Gastroesophageal sphincter (tissue), 4 donors: Measurements from ENCODE around the gene NME5. TPM values are rescaled to one million over a fixed set of nuclear protein-coding genes. Genes with fewer than 3 reads are reported as not detected.

Experiments
- ATAC-seq: fragments of 150-250 bp; one replicate; pipeline ENCODE4 v1.9.1; 2016; ENCODE audit warnings: mild to moderate bottlenecking, moderate library complexity
- H3K27ac ChIP-seq, 4 donors: fragments of 200-600 bp; sonication (generic) in 3 of 4; 1 replicate in 3 of 4; 2 replicates in 1 of 4; pipeline ENCODE4 v1.5.1; 2016 to 2019
- H3K27me3 ChIP-seq: fragments of 200-600 bp; sonication (generic); one replicate; pipeline ENCODE4 v1.5.1; 2019
- H3K36me3 ChIP-seq, 2 donors: fragments of 200-600 bp; sonication (generic); one replicate each; pipeline ENCODE4 v1.5.1; 2019; ENCODE audit warnings: control low read depth in 1 of 2
- H3K4me1 ChIP-seq, 3 donors: fragments of 200-600 bp; sonication (generic); 1 replicate in 2 of 3; 2 replicates in 1 of 3; pipeline ENCODE4 v1.5.1; 2016 to 2019; ENCODE audit warnings: control low read depth in 2 of 3
- H3K4me3 ChIP-seq, 2 donors: fragments of 200-600 bp; sonication (generic); one replicate each; pipeline ENCODE4 v1.5.1; 2019; ENCODE audit warnings: mild to moderate bottlenecking in 1 of 2, moderate library complexity in 1 of 2
- H3K9me3 ChIP-seq, 3 donors: fragments of 200-600 bp; sonication (generic); one replicate each; pipeline ENCODE4 v1.5.1; 2017 to 2019; ENCODE audit warnings: control low read depth in 2 of 3
- EP300 ChIP-seq: sonication (generic); formaldehyde crosslinking; IDR thresholded peaks from one replicate; pipeline ENCODE4 v1.6.1; 2017; ENCODE audit warnings: antibody characterized with exemption, mild to moderate bottlenecking
- POLR2A ChIP-seq, 2 donors: fragments of 450-650 bp; IDR thresholded peaks; one replicate each; pipeline ENCODE4 v1.6.1; 2017; ENCODE audit warnings: antibody characterized with exemption in 2 of 2, mild to moderate bottlenecking in 2 of 2, moderate library complexity in 1 of 2
- POLR2AphosphoS5 ChIP-seq: sonication (generic); formaldehyde crosslinking; IDR thresholded peaks from one replicate; pipeline ENCODE4 v1.6.1; 2017; ENCODE audit warnings: antibody characterized with exemption
- WGBS, 2 donors: methylation state at CpG; one replicate each; pipeline ENCODE4 v1.1.5; 2018; ENCODE audit warnings: low coverage in 1 of 2; 5-methylcytosine and 5-hydroxymethylcytosine counted together
- total RNA-seq, 4 donors: library from RNA; depleted of rRNA; stranded (reverse); fragments of >200 nt; gene quantifications; one replicate each; pipeline ENCODE4 v1.1.0, GENCODE V29; 2016
- TF ChIP-seq, protein P1 (sequence below), 4 experiments: fragments of 200-600 bp in 2 of 4; fragments of 450-650 bp in 2 of 4; sonication (generic) in 1 of 4; IDR thresholded peaks; one replicate each; pipeline ENCODE4 v1.5.1; 2017 to 2019; ENCODE audit warnings: antibody characterized with exemption in 4 of 4, mild to moderate bottlenecking in 2 of 4, moderate library complexity in 2 of 4

NME5 gene
- total RNA-seq, 4 donors from 2014 or later = 1.2 to 10.6 (median 2.8) TPM

DNA sequence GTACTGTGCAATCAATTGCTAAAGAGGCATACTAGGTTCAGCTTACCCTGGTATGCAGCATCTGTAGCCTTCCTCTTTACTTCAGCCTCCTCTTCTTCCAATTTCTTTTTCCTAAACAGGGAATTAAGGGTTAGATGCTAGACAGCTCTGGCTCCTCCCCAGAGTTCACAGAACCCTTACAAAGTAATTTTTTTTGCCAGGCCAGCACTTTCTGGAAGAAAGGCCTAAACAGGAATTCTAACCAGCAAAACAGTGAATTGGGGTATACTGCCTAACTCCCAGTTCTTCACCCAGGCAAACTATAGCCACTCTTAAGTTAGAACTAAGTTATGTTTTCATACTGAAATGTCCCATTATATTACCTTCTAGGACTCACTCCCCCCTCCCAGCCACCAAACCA, 31.1 kb upstream of the NME5 start:
- TF ChIP-seq EP300 (no peak), POLR2A (IDR thresholded peaks at IDR 0.05) (no peak), POLR2AphosphoS5 (no peak)
- TF ChIP-seq, protein P1, sequence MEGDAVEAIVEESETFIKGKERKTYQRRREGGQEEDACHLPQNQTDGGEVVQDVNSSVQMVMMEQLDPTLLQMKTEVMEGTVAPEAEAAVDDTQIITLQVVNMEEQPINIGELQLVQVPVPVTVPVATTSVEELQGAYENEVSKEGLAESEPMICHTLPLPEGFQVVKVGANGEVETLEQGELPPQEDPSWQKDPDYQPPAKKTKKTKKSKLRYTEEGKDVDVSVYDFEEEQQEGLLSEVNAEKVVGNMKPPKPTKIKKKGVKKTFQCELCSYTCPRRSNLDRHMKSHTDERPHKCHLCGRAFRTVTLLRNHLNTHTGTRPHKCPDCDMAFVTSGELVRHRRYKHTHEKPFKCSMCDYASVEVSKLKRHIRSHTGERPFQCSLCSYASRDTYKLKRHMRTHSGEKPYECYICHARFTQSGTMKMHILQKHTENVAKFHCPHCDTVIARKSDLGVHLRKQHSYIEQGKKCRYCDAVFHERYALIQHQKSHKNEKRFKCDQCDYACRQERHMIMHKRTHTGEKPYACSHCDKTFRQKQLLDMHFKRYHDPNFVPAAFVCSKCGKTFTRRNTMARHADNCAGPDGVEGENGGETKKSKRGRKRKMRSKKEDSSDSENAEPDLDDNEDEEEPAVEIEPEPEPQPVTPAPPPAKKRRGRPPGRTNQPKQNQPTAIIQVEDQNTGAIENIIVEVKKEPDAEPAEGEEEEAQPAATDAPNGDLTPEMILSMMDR (IDR thresholded peaks at IDR 0.05) = no peak
- Histone ChIP-seq H3K4me3 (no peak overlapping the region), H3K36me3 (peaks cover 25 to 100% of the 10 kb centered on the region in 2 donors)

GRCh38 chr5:138169124-138169523, 29.9 kb upstream of the NME5 start:
- no peak overlapping the region for H3K27ac ChIP-seq
- no peaks in the 10 kb centered on the region for H3K9me3 ChIP-seq
- no peak for TF ChIP-seq EP300
- TF ChIP-seq, protein P1 (IDR thresholded peaks at IDR 0.05) = no peak
- TF ChIP-seq POLR2A (IDR thresholded peaks at IDR 0.05) = no peak
- no peak for TF ChIP-seq POLR2AphosphoS5
- no peak overlapping the region for H3K4me3 ChIP-seq
- no peak for ATAC-seq
- H3K36me3 ChIP-seq = peaks cover 36 to 100% of the 10 kb centered on the region in 2 donors
- WGBS, 2 donors = 82 to 91% methylated on average over 2 to 4 of the region's 5 CpGs
- H3K4me1 ChIP-seq = peaks cover 0 to 7% (median 0%) of the 10 kb centered on the region in 3 donors
- H3K27me3 ChIP-seq = no peaks in the 10 kb centered on the region

More for the DNA sequence above, 31.1 kb upstream of the NME5 start:
- Histone ChIP-seq H3K27me3 (no peaks in the 10 kb centered on the region), H3K9me3 (no peaks in the 10 kb centered on the region), H3K27ac (no peak overlapping the region), H3K4me1 (peaks cover 0 to 7% (median 0%) of the 10 kb centered on the region in 3 donors)
- ATAC-seq = no peak

- Histone ChIP-seq H3K27ac (no peak overlapping the region), H3K4me3 (no peak overlapping the region), H3K27me3 (no peaks in the 10 kb centered on the region), H3K9me3 (no peaks in the 10 kb centered on the region), H3K4me1 (no peaks in the 10 kb centered on the region), H3K36me3 (peaks cover 51 to 100% of the 10 kb centered on the region in 2 donors)
- TF ChIP-seq POLR2A (IDR thresholded peaks at IDR 0.05) (no peak), POLR2AphosphoS5 (no peak), EP300 (no peak)
- TF ChIP-seq, protein P1 (IDR thresholded peaks at IDR 0.05) = no peak
- no peak for ATAC-seq
Measured at GRCh38 chr5:138163721-138164120, 24.5 kb upstream of the NME5 start.

DNA sequence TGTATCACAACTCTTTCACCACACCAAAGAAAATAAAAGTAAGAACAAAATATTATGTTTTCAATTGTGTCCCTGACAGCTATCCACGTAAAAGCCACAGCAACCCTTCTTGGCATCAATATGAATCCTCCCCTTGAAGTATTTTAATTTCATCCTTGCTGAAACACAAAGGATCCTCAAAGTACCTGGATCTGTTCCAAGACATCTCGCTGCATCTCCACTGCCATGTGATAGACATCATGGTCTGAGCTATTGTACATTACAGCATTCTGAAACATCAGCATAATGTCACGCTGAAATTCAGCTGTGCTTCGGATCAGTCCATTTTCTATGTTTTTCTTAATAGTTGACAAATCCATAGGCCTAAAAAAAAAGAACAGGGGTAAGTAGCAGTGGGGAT, 21.5 kb upstream of the NME5 start:
- no peak overlapping the region for H3K27ac ChIP-seq
- H3K4me1 ChIP-seq = no peaks in the 10 kb centered on the region
- TF ChIP-seq, protein P1 (IDR thresholded peaks at IDR 0.05) = peak in 1 of 4 experiments; percentile 4
- TF ChIP-seq EP300 (no peak), POLR2A (IDR thresholded peaks at IDR 0.05) (no peak)
- H3K36me3 ChIP-seq = peaks cover 38 to 100% of the 10 kb centered on the region in 2 donors
- no peaks in the 10 kb centered on the region for H3K9me3 ChIP-seq
- no peaks in the 10 kb centered on the region for H3K27me3 ChIP-seq
- WGBS, 2 donors = 84 to 89% methylated on average over 3 to 4 of the region's 4 CpGs
- no peak overlapping the region for H3K4me3 ChIP-seq
- ATAC-seq = no peak

DNA sequence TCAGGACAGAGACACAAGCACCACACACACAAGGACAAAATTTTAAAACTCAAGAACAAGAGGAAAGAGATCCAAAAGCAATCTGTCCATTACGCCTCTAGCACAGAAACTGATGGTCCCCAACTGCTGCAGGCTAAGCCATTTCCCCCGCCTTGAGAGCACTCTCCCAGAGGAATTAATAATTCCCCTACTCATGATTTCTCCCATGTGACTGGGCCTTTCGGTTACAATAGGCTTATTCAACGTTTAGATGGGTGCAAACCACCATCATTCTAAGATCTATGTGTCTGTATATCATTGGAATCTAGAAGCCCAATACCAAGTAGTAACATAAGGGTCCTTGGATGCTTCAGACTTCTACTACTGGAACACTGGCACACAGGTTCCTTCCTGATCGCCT, 20.4 kb upstream of the NME5 start:
- Histone ChIP-seq H3K4me1 (no peaks in the 10 kb centered on the region), H3K9me3 (no peaks in the 10 kb centered on the region), H3K27ac (no peak overlapping the region), H3K4me3 (no peak overlapping the region), H3K27me3 (no peaks in the 10 kb centered on the region), H3K36me3 (peaks cover 32 to 92% of the 10 kb centered on the region in 2 donors)
- WGBS, 2 donors = 76 to 77% methylated on average over 4 to 5 of the region's 5 CpGs
- no peak for ATAC-seq
- TF ChIP-seq EP300 (no peak), POLR2A (IDR thresholded peaks at IDR 0.05) (no peak), POLR2AphosphoS5 (no peak)
- TF ChIP-seq, protein P1 (IDR thresholded peaks at IDR 0.05) = no peak
